ENCODE data around the gene POPDC3.

DNA sequence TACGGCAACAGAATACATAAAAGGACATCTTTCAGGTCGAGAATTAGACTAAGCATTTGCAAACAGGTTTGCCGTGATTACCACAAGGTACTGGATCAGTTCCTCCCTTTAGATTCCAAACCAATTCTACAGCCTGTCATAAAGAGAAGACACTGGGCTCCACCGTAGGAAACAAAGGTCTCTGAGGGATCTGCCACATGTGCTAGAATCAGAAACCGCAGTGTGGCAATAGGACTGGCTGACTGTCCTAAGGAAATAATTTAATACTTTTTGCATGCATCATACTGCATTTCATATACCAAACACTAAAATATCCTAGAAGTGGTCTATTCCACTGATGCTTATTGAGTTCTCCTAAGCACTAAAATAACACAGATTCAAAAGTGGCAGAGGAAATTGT, 59.2 kb downstream of the POPDC3 start:
- TF ChIP-seq CTCF (IDR thresholded peaks at IDR 0.05) (no peak), POLR2A (IDR thresholded peaks at IDR 0.05) (no peak)
